ENCODE results near the gene CLK3. TPM values are rescaled to one million over a fixed set of nuclear protein-coding genes. Genes with fewer than 3 reads are reported as not detected.

Gene CLK3
- total RNA-seq, 6 experiments from 2014 or later, result 27.8 to 44.1 (median 33.2) TPM

GRCh38 chr15:74635228-74635627 is 19.6 kb downstream of the CLK3 start:
- peaks cover 0 to 52% (median 14%) of the 10 kb centered on the region in 4 donors for H3K36me3 ChIP-seq
- DNase-seq (peak in 2 of 3 donors; percentile 63 to 65), ATAC-seq (peak; percentile 71 to 75 (median 74))
- no peak overlapping the region for H3K4me3 ChIP-seq
- no peaks in the 10 kb centered on the region for H3K9me3 ChIP-seq
- TF ChIP-seq, protein P1, sequence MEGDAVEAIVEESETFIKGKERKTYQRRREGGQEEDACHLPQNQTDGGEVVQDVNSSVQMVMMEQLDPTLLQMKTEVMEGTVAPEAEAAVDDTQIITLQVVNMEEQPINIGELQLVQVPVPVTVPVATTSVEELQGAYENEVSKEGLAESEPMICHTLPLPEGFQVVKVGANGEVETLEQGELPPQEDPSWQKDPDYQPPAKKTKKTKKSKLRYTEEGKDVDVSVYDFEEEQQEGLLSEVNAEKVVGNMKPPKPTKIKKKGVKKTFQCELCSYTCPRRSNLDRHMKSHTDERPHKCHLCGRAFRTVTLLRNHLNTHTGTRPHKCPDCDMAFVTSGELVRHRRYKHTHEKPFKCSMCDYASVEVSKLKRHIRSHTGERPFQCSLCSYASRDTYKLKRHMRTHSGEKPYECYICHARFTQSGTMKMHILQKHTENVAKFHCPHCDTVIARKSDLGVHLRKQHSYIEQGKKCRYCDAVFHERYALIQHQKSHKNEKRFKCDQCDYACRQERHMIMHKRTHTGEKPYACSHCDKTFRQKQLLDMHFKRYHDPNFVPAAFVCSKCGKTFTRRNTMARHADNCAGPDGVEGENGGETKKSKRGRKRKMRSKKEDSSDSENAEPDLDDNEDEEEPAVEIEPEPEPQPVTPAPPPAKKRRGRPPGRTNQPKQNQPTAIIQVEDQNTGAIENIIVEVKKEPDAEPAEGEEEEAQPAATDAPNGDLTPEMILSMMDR (IDR thresholded peaks at IDR 0.05), result peak; percentile 82 to 94 (median 88)
- TF ChIP-seq POLR2A (IDR thresholded peaks at IDR 0.05), result no peak
- no peak overlapping the region for H3K27ac ChIP-seq
- 13% methylated on average over 5 of the region's 5 CpGs for WGBS (ENCODE audit: insufficient coverage, low coverage, low lambda C conversion rate, missing lambda C conversion rate)
- no peaks in the 10 kb centered on the region for H3K27me3 ChIP-seq
- intact Hi-C loops (cut with DNase I), result loop anchor here (2.0 to 10.0 kb wide), 2 partner anchors 134 to 260 kb away; no protein-coding TSS in a partner anchor
- peaks cover 0 to 11% (median 5%) of the 10 kb centered on the region in 4 donors for H3K4me1 ChIP-seq

- intact Hi-C loops (cut with DNase I), result loop anchor here in 1 of 2 donors (10.0 kb wide), 1 partner anchor 262 kb away; no protein-coding TSS in a partner anchor
- H3K4me1 ChIP-seq, result no peaks in the 10 kb centered on the region
- TF ChIP-seq, protein P1 (IDR thresholded peaks at IDR 0.05), result no peak
- TF ChIP-seq POLR2A (IDR thresholded peaks at IDR 0.05), result no peak
- ATAC-seq, result no peak
- peaks cover 0 to 58% (median 14%) of the 10 kb centered on the region in 4 donors for H3K36me3 ChIP-seq
- DNase-seq, result no peak
- 27% methylated on average over 1 of the region's 1 CpG for WGBS (ENCODE audit: insufficient coverage, low coverage, low lambda C conversion rate, missing lambda C conversion rate)
- H3K27ac ChIP-seq, result no peak overlapping the region
- H3K27me3 ChIP-seq, result no peaks in the 10 kb centered on the region
- no peaks in the 10 kb centered on the region for H3K9me3 ChIP-seq
- H3K4me3 ChIP-seq, result no peak overlapping the region
These were observed 21.3 kb downstream of the CLK3 start for GRCh38 chr15:74636984-74637383.

GRCh38 chr15:74641151-74641550 is 25.5 kb downstream of the CLK3 start:
- intact Hi-C loops (cut with DNase I), result no loop called here
- ATAC-seq (no peak), DNase-seq (no peak)
- H3K4me3 ChIP-seq, result no peak overlapping the region
- H3K27me3 ChIP-seq, result no peaks in the 10 kb centered on the region
- H3K4me1 ChIP-seq, result no peaks in the 10 kb centered on the region
- no peak overlapping the region for H3K27ac ChIP-seq
- H3K9me3 ChIP-seq, result no peaks in the 10 kb centered on the region
- H3K36me3 ChIP-seq, result peaks cover 0 to 21% (median 5%) of the 10 kb centered on the region in 4 donors
- TF ChIP-seq, protein P1 (IDR thresholded peaks at IDR 0.05), result no peak
- no peak for TF ChIP-seq POLR2A (IDR thresholded peaks at IDR 0.05)
- 70% methylated on average over 1 of the region's 1 CpG for WGBS (ENCODE audit: insufficient coverage, low coverage, low lambda C conversion rate, missing lambda C conversion rate)

DNA sequence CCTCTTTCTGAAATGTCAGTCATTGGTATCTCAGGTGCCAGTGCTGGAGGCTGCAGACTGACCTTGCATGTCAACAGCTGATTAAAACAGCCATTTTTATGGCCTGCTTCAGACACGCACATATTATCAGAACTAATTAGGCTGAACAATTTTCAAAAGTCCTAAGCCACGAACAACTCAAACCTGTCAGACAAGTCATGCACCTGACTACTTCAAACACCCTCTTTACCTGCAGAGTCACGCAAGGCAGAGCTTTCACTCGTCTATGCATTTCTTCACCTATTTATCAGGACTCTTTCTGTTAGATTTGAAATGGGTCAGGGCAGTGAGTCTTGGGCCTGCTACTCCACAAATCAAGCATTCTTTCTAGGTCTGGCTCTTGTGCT is 26.7 kb downstream of the CLK3 start:
- Histone ChIP-seq H3K4me1 (no peaks in the 10 kb centered on the region), H3K27me3 (no peaks in the 10 kb centered on the region), H3K36me3 (peaks cover 0 to 14% (median 0%) of the 10 kb centered on the region in 4 donors), H3K9me3 (no peaks in the 10 kb centered on the region), H3K27ac (no peak overlapping the region), H3K4me3 (no peak overlapping the region)
- 90% methylated on average over 4 of the region's 4 CpGs for WGBS (ENCODE audit: insufficient coverage, low coverage, low lambda C conversion rate, missing lambda C conversion rate)
- ATAC-seq (no peak), DNase-seq (no peak)
- TF ChIP-seq, protein P1 (IDR thresholded peaks at IDR 0.05), result no peak
- no peak for TF ChIP-seq POLR2A (IDR thresholded peaks at IDR 0.05)
- intact Hi-C loops (cut with DNase I), result no loop called here
